KMS-11 (cell line): ENCODE measurements around the gene LSP1.
"Not testable (repeated sequence)": the region's sequence is repeated elsewhere in the genome, so short reads cannot be mapped to it uniquely, and the experiment has no call there.

Source experiments
- H2AFZ ChIP-seq: fragments of 200-600 bp; sonication (generic); 2 replicates; pipeline ENCODE4 v1.6.1; 2016; ENCODE audit warnings: antibody characterized with exemption, mixed run types, low read depth
- H3K27ac ChIP-seq: fragments of 200-600 bp; sonication (generic); 2 replicates; pipeline ENCODE4 v1.6.1; 2016; ENCODE audit warnings: mild to moderate bottlenecking, mixed run types
- H3K27me3 ChIP-seq: fragments of 200-600 bp; sonication (generic); 2 replicates; pipeline ENCODE4 v1.6.1; 2017; ENCODE audit warnings: mild to moderate bottlenecking, low read depth, mixed run types, moderate library complexity; ENCODE audit not compliant: insufficient read depth
- H3K36me3 ChIP-seq: fragments of 200-600 bp; sonication (generic); 2 replicates; pipeline ENCODE4 v1.6.1; 2017; ENCODE audit warnings: mild to moderate bottlenecking, mixed run types; ENCODE audit not compliant: insufficient read depth
- H3K4me1 ChIP-seq: fragments of 200-600 bp; sonication (generic); 2 replicates; pipeline ENCODE4 v1.6.1; 2016; ENCODE audit warnings: mild to moderate bottlenecking, low read depth, mixed run types; ENCODE audit not compliant: poor library complexity, severe bottlenecking
- H3K4me2 ChIP-seq: fragments of 200-600 bp; sonication (generic); 2 replicates; pipeline ENCODE4 v1.7.0; 2016; ENCODE audit warnings: mild to moderate bottlenecking, mixed run types
- H3K4me3 ChIP-seq: fragments of 200-600 bp; sonication (generic); IDR thresholded peaks from 2 replicates; pipeline ENCODE4 v1.6.1; 2017; ENCODE audit warnings: low read depth, low read length, mixed read lengths; ENCODE audit not compliant: insufficient read depth
- H3K79me2 ChIP-seq: fragments of 200-600 bp; sonication (generic); 2 replicates; pipeline ENCODE4 v1.6.1; 2016; ENCODE audit warnings: low read depth, mixed run types; ENCODE audit not compliant: insufficient read depth
- H3K9ac ChIP-seq: fragments of 200-600 bp; sonication (generic); 2 replicates; pipeline ENCODE4 v1.6.1; 2016; ENCODE audit warnings: mild to moderate bottlenecking, mixed run types
- H4K20me1 ChIP-seq: fragments of 200-600 bp; sonication (generic); 2 replicates; pipeline ENCODE4 v1.6.1; 2016; ENCODE audit warnings: mild to moderate bottlenecking, mixed run types; ENCODE audit not compliant: insufficient read depth
- TF ChIP-seq, protein P1 (sequence below): fragments of 200-600 bp; sonication (generic); conservative IDR thresholded peaks from 2 replicates; pipeline ENCODE4 v1.6.1; 2017; ENCODE audit warnings: low read depth, mild to moderate bottlenecking, antibody characterized with exemption, low read length, moderate library complexity, mixed read lengths

LSP1 gene

DNA sequence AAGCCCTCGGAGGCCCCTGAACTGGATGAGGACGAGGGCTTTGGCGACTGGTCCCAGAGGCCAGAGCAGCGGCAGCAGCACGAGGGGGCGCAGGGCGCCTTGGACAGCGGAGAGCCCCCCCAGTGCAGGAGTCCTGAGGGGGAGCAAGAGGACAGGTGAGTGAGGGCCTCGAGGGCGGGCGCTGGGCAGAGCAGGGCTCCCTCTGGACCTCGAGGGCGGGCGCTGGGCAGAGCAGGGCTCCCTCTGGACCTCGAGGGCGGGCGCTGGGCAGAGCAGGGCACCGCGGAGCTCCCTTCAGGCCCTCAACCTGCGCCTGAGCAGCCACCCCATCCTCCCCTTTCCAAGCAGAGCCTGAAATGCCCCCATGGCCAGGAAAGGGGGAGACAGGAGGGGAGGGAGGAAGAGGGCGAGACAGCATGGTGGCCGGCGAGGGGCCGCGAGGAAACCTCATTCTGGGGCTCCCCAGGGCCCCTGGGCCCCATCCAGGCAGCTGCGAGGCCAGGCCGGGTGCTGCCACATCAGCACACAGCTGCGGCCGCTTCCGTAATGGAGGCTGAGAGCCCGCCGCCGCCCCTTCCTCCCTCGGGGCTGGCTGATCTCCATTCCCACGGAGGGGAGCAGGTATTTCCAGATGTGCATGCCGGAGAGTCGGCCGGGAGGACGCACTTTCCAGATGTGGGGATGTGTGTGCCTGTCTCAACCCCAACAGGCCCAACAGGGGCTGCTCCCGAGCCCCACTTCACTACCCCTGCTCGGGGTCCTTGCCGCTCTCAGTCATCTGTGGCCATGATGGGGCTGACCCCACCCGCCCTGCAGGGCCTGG lies 28.8 kb downstream of the LSP1 start:
- H3K9ac ChIP-seq, result no peak overlapping the region
- H3K4me3 ChIP-seq, result no peak overlapping the region
- no peak overlapping the region for H3K4me2 ChIP-seq

DNA sequence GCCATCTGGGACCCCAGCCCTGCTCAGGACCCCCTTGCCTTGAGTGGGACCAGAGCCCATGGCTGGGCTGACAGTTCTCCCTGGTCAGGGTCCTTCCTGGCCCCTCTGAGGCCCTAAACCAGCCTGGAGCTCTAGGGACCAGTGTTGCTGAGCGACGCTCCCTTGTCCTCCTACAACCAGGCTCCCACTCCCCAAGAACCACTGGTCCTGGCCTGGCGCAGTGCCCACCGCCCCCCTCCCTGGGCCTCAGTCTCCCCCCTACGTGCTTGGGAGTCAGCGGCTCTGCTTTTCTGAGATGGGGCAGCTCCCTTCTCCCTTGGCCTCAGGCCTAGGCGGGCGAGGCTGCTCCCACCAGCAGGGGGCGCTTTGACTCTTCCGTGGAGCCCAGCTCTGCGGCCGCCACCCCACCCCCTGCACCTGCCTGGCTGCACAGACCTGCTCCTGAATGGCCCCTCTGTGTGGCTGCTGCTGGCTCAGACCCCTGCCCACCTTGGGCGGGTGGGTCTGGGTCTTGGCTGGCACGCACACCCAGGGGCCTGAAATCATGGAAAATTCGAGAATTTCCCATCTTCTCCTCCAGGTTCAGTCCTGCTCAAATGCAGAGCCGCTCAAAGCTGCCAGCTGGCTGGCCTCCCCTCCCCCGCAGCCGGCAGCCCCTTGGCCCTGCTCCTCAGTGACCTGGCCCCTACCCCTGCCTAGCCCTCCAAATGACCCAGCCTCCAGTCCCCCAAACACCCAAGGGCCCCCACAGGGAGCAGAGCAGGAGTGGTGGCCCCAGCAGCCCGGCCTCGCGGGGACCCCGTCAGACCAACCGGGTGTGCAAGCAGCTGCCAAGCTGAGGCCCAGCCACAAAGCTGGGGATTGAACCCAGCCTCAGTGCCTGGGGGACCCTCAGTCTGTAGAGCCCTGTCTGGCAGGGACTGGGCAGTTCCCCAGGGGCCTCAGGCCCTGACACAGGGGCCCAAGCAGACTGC lies 29.7 kb downstream of the LSP1 start:
- H3K27me3 ChIP-seq, result peaks cover 75% of the 10 kb centered on the region
- H2AFZ ChIP-seq, result no peak overlapping the region

More for the DNA sequence above, 28.8 kb downstream of the LSP1 start:
- H4K20me1 ChIP-seq, result no peaks in the 10 kb centered on the region
- H3K36me3 ChIP-seq, result no peaks in the 10 kb centered on the region
- no peak overlapping the region for H2AFZ ChIP-seq
- H3K27ac ChIP-seq, result no peak overlapping the region
- peaks cover 80% of the 10 kb centered on the region for H3K27me3 ChIP-seq
- no peaks in the 10 kb centered on the region for H3K4me1 ChIP-seq
- H3K79me2 ChIP-seq, result no peaks in the 10 kb centered on the region
- TF ChIP-seq, protein P1, sequence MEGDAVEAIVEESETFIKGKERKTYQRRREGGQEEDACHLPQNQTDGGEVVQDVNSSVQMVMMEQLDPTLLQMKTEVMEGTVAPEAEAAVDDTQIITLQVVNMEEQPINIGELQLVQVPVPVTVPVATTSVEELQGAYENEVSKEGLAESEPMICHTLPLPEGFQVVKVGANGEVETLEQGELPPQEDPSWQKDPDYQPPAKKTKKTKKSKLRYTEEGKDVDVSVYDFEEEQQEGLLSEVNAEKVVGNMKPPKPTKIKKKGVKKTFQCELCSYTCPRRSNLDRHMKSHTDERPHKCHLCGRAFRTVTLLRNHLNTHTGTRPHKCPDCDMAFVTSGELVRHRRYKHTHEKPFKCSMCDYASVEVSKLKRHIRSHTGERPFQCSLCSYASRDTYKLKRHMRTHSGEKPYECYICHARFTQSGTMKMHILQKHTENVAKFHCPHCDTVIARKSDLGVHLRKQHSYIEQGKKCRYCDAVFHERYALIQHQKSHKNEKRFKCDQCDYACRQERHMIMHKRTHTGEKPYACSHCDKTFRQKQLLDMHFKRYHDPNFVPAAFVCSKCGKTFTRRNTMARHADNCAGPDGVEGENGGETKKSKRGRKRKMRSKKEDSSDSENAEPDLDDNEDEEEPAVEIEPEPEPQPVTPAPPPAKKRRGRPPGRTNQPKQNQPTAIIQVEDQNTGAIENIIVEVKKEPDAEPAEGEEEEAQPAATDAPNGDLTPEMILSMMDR, result no peak

DNA sequence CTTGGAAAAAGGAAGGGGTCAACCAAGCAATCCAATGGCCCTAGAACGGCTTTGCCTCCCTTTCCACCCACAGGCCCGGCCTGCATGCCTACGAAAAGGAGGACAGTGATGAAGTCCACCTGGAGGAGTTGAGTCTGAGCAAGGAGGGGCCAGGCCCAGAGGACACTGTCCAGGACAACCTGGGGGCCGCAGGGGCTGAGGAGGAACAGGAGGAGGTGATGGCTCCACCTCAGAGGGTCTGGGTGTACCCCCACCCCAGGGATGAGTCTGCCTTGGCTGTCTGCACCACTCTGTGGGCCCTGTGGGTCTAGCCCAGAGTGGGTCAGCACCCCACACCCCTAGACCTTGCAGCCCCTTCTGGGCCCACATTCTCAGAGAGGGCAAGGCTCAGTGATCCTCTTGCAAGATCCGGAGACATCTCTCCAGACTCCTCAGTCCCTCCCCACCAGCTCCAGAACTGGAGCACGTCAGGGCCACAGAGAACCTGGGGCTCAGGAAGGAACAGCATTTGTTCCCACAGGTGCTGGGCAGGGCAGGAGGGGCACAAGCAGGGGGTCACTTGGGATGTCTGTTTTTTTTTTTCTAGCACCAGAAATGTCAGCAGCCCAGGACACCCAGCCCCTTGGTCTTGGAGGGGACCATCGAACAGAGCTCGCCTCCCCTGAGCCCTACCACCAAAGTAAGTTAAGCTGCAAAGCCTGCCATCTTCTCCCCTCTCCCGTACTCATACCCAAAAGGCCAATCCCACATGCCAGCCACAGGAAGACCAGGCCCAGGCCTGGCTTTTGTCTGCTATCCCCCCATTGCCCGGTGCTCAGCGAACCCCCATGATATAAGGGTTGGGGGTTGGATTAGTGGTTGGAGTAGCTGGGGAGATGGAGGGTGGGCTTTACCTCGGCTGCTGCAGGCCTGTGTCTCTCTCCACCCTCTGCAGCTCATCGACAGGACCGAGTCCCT lies 30.7 kb downstream of the LSP1 start:
- Histone ChIP-seq H3K36me3 (no peaks in the 10 kb centered on the region), H3K4me2 (no peak overlapping the region), H3K27me3 (peaks cover 73% of the 10 kb centered on the region), H3K4me3 (no peak overlapping the region), H3K27ac (no peak overlapping the region), H4K20me1 (no peaks in the 10 kb centered on the region), H3K9ac (no peak overlapping the region), H3K4me1 (no peaks in the 10 kb centered on the region), H2AFZ (no peak overlapping the region), H3K79me2 (no peaks in the 10 kb centered on the region)
- TF ChIP-seq, protein P1, result no peak

More for the DNA sequence above, 29.7 kb downstream of the LSP1 start:
- TF ChIP-seq, protein P1, result peak; percentile 80
- Histone ChIP-seq H3K79me2 (no peaks in the 10 kb centered on the region), H3K4me3 (no peak overlapping the region), H3K9ac (no peak overlapping the region), H4K20me1 (no peaks in the 10 kb centered on the region), H3K4me1 (no peaks in the 10 kb centered on the region), H3K36me3 (no peaks in the 10 kb centered on the region), H3K4me2 (no peak overlapping the region), H3K27ac (no peak overlapping the region)

DNA sequence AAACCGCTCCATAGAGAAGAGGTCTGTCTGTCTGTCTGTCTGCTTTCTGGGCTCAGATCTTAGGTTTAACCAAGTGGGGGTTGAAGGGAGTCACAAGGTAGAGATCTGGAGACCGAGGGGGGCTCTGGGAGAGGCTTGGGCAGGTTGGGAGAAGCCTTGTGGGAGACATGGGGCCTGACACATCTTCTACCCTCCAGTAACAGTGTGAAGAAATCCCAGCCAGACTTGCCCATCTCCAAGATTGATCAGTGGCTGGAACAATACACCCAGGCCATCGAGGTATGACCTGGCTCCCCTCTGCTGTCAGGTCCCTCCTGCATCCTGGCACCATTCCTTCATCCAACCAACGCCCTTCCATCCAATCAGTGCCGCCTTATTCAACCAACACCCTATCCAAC lies 31.4 kb downstream of the LSP1 start:
- H3K4me3 ChIP-seq, result no peak overlapping the region
- H4K20me1 ChIP-seq, result no peaks in the 10 kb centered on the region
- H3K27ac ChIP-seq, result no peak overlapping the region
- H2AFZ ChIP-seq, result no peak overlapping the region
- H3K36me3 ChIP-seq, result no peaks in the 10 kb centered on the region
- H3K4me2 ChIP-seq, result no peak overlapping the region
- no peaks in the 10 kb centered on the region for H3K79me2 ChIP-seq
- TF ChIP-seq, protein P1, result no peak
- no peaks in the 10 kb centered on the region for H3K4me1 ChIP-seq
- H3K27me3 ChIP-seq, result peaks cover 73% of the 10 kb centered on the region; the same call in 1 of the 2 replicates
- H3K9ac ChIP-seq, result no peak overlapping the region

DNA sequence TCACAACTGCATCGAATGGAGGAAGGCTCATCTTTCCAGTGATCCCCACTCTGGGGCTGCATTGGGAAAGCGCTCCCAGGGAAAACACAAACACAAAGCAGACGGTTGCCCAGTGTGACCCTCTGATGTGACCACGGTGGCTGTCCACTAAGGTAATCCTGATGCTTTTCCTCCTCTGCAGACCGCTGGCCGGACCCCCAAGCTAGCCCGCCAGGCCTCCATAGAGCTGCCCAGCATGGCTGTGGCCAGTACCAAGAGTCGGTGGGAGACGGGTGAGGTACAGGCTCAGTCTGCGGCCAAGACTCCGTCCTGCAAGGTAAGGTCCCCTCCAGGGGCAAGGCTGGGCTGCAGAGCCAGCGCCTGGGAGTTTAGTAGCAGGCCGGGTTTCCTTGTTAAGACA lies 33.7 kb downstream of the LSP1 start:
- not testable (repeated sequence) for H3K79me2 ChIP-seq, H3K4me2 ChIP-seq, H3K4me1 ChIP-seq, H3K9ac ChIP-seq, H3K4me3 ChIP-seq, H4K20me1 ChIP-seq, H3K27ac ChIP-seq, H2AFZ ChIP-seq, H3K36me3 ChIP-seq
- peaks cover 72% of the 10 kb centered on the region; the same call in 1 of the 2 replicates for H3K27me3 ChIP-seq
